Transverse colon (tissue), 4 donors: Measurements from ENCODE around the gene CEP41. TPM values are rescaled to one million over a fixed set of nuclear protein-coding genes. Genes with fewer than 3 reads are reported as not detected.

Experiments
- DNase-seq: peaks from one replicate; pipeline ENCODE4 v3.0.0-alpha.2; 2019
- H3K27ac ChIP-seq, 4 donors: fragments of 200-600 bp; sonication (generic); 2 replicates each; pipeline ENCODE4 v1.5.1; 2016 to 2018; ENCODE audit warnings: inconsistent platforms in 4 of 4
- H3K27me3 ChIP-seq: fragments of 200-600 bp; sonication (generic); 2 replicates; pipeline ENCODE4 v1.5.1; 2017; ENCODE audit warnings: inconsistent platforms
- H3K36me3 ChIP-seq, 4 donors: fragments of 200-600 bp; sonication (generic); 2 replicates each; pipeline ENCODE4 v1.5.1; 2017 to 2019; ENCODE audit warnings: inconsistent platforms in 4 of 4
- H3K4me1 ChIP-seq, 4 donors: fragments of 200-600 bp; sonication (generic); 2 replicates each; pipeline ENCODE4 v1.5.1; 2017 to 2020; ENCODE audit warnings: inconsistent platforms in 4 of 4
- H3K4me3 ChIP-seq, 4 donors: fragments of 200-600 bp; sonication (generic); 1 replicate in 1 of 4; 2 replicates in 3 of 4; pipeline versions ENCODE4 v1.5.1 to v1.6.1; 2017 to 2019; ENCODE audit warnings: inconsistent platforms in 4 of 4
- H3K9me3 ChIP-seq, 2 donors: fragments of 200-600 bp; sonication (generic); 2 replicates each; pipeline ENCODE4 v1.5.1; 2017 to 2019; ENCODE audit warnings: inconsistent platforms in 2 of 2
- CTCF ChIP-seq, 5 experiments: fragments of 200-600 bp in 3 of 5; fragments of 450-650 bp in 2 of 5; sonication (generic) in 3 of 5; IDR thresholded peaks; 1 replicate in 2 of 5; 2 replicates in 3 of 5; pipeline ENCODE4 v1.5.1; 2016 to 2017; ENCODE audit warnings: antibody characterized with exemption in 5 of 5, inconsistent platforms in 3 of 5, mild to moderate bottlenecking in 2 of 5, moderate library complexity in 1 of 5
- EP300 ChIP-seq: sonication (generic); formaldehyde crosslinking; IDR thresholded peaks from one replicate; pipeline ENCODE4 v1.6.1; 2017; ENCODE audit warnings: antibody characterized with exemption, low read depth
- POLR2A ChIP-seq: fragments of 450-650 bp; IDR thresholded peaks from one replicate; pipeline ENCODE4 v1.6.1; 2016; ENCODE audit warnings: antibody characterized with exemption, mild to moderate bottlenecking, moderate library complexity
- POLR2AphosphoS5 ChIP-seq, 3 donors: sonication (generic); formaldehyde crosslinking; IDR thresholded peaks; one replicate each; pipeline ENCODE4 v1.6.1; 2016; ENCODE audit warnings: antibody characterized with exemption in 3 of 3
- WGBS, 2 donors: methylation state at CpG; one replicate each; pipeline ENCODE4 v1.1.5; 2018; ENCODE audit warnings: low coverage in 1 of 2; 5-methylcytosine and 5-hydroxymethylcytosine counted together
- in situ Hi-C, 4 donors: fragments of 200-750 bp; cut with MboI; loops; one replicate each; pipeline versions ENCODE4 v1.15.0 to v1.15.1; 2017; ENCODE audit warnings: low sequenced_read_pairs in 3 of 4, low pct_ligation_motif_present in 1 of 4, low pct_unique_long_range_greater_than_20kb in 1 of 4
- intact Hi-C: fragments of 100-400 bp; cut with DNase I; formaldehyde crosslinking; loops from one replicate; pipeline ENCODE4 v1.15.1; 2023; ENCODE audit warnings: low total_unique reads
- total RNA-seq, 4 donors: library from RNA; depleted of rRNA; stranded (reverse); fragments of >200 nt; gene quantifications; one replicate each; pipeline ENCODE4 v1.1.0, GENCODE V29; 2016

CEP41 gene
- total RNA-seq, 4 donors from 2014 or later = 0.75 to 4.8 (median 2.7) TPM; not detected in 1

- in situ Hi-C loops (no loop called here), intact Hi-C loops (no loop called here)
- Histone ChIP-seq H3K27ac (no peak overlapping the region), H3K4me3 (no peak overlapping the region), H3K27me3 (no peaks in the 10 kb centered on the region), H3K4me1 (peaks cover 6 to 8% (median 6%) of the 10 kb centered on the region in 4 donors), H3K9me3 (peaks cover 0 to 4% of the 10 kb centered on the region in 2 donors), H3K36me3 (no peaks in the 10 kb centered on the region)
- DNase-seq = no peak
- WGBS, 2 donors = 91 to 100% methylated on average over 1 to 3 of the region's 3 CpGs
- TF ChIP-seq POLR2A (no peak), EP300 (no peak), CTCF (IDR thresholded peaks at IDR 0.05) (no peak), POLR2AphosphoS5 (IDR thresholded peaks at IDR 0.05) (no peak)
Measured at GRCh38 chr7:130446259-130446658, 5.4 kb upstream of the CEP41 start.

DNA sequence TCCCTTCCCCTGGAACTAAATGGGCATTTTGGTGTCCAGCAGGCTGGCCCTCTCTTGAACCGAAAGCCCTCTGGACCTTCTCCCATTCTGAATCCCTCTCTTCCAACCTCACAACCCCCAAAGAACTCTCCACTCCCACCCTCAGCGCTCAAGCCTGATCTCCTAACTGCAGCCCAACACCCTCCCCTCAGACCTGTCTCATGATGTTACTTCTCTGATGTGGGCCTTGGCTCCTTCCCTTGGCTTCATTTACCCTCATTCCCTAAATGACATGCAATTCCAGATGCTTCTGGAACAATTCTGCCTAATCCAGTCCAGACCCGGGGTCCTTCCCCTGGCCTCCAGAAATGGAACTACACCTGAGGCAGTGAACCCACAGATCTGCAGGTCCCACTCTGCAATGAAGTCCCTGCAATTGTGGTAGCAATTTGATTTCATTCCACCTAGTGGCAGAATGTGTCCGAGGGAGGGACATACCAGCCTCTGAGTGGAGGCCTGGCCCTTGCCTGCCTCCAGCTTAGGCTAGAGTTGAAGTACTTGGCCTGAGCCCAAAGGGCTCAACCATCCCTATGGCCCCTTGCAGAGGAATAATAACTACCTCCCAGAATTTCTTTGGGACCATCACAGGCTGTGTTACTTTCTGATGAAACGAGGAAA, 4.1 kb upstream of the CEP41 start:
- intact Hi-C loops (no loop called here), in situ Hi-C loops (no loop called here)
- Histone ChIP-seq H3K4me3 (no peak overlapping the region), H3K36me3 (no peaks in the 10 kb centered on the region), H3K27me3 (no peaks in the 10 kb centered on the region), H3K9me3 (peaks cover 0 to 4% of the 10 kb centered on the region in 2 donors), H3K27ac (no peak overlapping the region), H3K4me1 (peaks cover 7 to 10% (median 8%) of the 10 kb centered on the region in 4 donors)
- DNase-seq = no peak
- 63 to 81% methylated on average over 3 to 5 of the region's 5 CpGs for WGBS, 2 donors
- no peak for TF ChIP-seq POLR2A
- TF ChIP-seq CTCF (IDR thresholded peaks at IDR 0.05) = no peak
- no peak for TF ChIP-seq EP300
- no peak for TF ChIP-seq POLR2AphosphoS5 (IDR thresholded peaks at IDR 0.05)

GRCh38 chr7:130444234-130444633, 3.4 kb upstream of the CEP41 start:
- Histone ChIP-seq H3K4me1 (peaks cover 7 to 10% (median 8%) of the 10 kb centered on the region in 4 donors), H3K4me3 (no peak overlapping the region), H3K27me3 (no peaks in the 10 kb centered on the region), H3K36me3 (no peaks in the 10 kb centered on the region), H3K9me3 (peaks cover 0 to 4% of the 10 kb centered on the region in 2 donors), H3K27ac (no peak overlapping the region)
- intact Hi-C loops (no loop called here), in situ Hi-C loops (no loop called here)
- no peak for DNase-seq
- 62 to 64% methylated on average over 3 of the region's 3 CpGs for whole genome bisulfite sequencing, 2 donors
- no peak for TF ChIP-seq EP300
- no peak for TF ChIP-seq POLR2A
- TF ChIP-seq POLR2AphosphoS5 (IDR thresholded peaks at IDR 0.05) = no peak
- TF ChIP-seq CTCF (IDR thresholded peaks at IDR 0.05) = no peak

GRCh38 chr7:130442601-130443000, 1.8 kb upstream of the CEP41 start:
- TF ChIP-seq EP300 (no peak), POLR2AphosphoS5 (IDR thresholded peaks at IDR 0.05) (no peak), CTCF (IDR thresholded peaks at IDR 0.05) (no peak), POLR2A (no peak)
- H3K27ac ChIP-seq = no peak overlapping the region
- 90 to 100% methylated on average over 1 to 7 of the region's 7 CpGs for WGBS, 2 donors
- H3K9me3 ChIP-seq = peaks cover 0 to under 1% of the 10 kb centered on the region in 2 donors
- no peaks in the 10 kb centered on the region for H3K36me3 ChIP-seq
- no peak overlapping the region for H3K4me3 ChIP-seq
- in situ Hi-C loops = no loop called here
- intact Hi-C loops = no loop called here
- no peak for DNase-seq
- H3K4me1 ChIP-seq = peaks cover 7 to 10% (median 8%) of the 10 kb centered on the region in 4 donors
- no peaks in the 10 kb centered on the region for H3K27me3 ChIP-seq
